ENCODE results near the gene HOXD13. TPM values are rescaled to one million over a fixed set of nuclear protein-coding genes. Genes with fewer than 3 reads are reported as not detected.

The HOXD13 gene
- total RNA-seq, 2 donors from 2014 or later = 0.32 to 0.77 TPM

GRCh38 chr2:176112375-176113302 lies 20.1 kb downstream of the HOXD13 start:
- H3K36me3 ChIP-seq = no peaks in the 10 kb centered on the region
- intact Hi-C loops (cut with DNase I) = no loop called here
- peaks cover 94% of the 10 kb centered on the region for H3K27me3 ChIP-seq
- no peaks in the 10 kb centered on the region for H3K9me3 ChIP-seq
- no peak overlapping the region for H3K4me3 ChIP-seq
- no peak for TF ChIP-seq CTCF (IDR thresholded peaks at IDR 0.05)
- no peak overlapping the region for H3K27ac ChIP-seq
- H3K9ac ChIP-seq (ENCODE audit: low read depth in 2 of 2, low read length in 2 of 2) = peak overlapping the region; percentile 12 to 53
- H3K4me1 ChIP-seq = no peaks in the 10 kb centered on the region
- no peak for DNase-seq

- H3K36me3 ChIP-seq = no peaks in the 10 kb centered on the region
- peak overlapping the region in 1 of 2 donors; percentile 38 for H3K9ac ChIP-seq (ENCODE audit: low read depth in 2 of 2, low read length in 2 of 2)
- no peak for TF ChIP-seq CTCF (IDR thresholded peaks at IDR 0.05)
- no peak overlapping the region for H3K27ac ChIP-seq
- DNase-seq = no peak
- no peaks in the 10 kb centered on the region for H3K9me3 ChIP-seq
- intact Hi-C loops (cut with DNase I) = no loop called here
- H3K4me3 ChIP-seq = no peak overlapping the region
- H3K27me3 ChIP-seq = peaks cover 84% of the 10 kb centered on the region
- no peaks in the 10 kb centered on the region for H3K4me1 ChIP-seq
Measured at GRCh38 chr2:176114120-176114929, 21.8 kb downstream of the HOXD13 start.

DNA sequence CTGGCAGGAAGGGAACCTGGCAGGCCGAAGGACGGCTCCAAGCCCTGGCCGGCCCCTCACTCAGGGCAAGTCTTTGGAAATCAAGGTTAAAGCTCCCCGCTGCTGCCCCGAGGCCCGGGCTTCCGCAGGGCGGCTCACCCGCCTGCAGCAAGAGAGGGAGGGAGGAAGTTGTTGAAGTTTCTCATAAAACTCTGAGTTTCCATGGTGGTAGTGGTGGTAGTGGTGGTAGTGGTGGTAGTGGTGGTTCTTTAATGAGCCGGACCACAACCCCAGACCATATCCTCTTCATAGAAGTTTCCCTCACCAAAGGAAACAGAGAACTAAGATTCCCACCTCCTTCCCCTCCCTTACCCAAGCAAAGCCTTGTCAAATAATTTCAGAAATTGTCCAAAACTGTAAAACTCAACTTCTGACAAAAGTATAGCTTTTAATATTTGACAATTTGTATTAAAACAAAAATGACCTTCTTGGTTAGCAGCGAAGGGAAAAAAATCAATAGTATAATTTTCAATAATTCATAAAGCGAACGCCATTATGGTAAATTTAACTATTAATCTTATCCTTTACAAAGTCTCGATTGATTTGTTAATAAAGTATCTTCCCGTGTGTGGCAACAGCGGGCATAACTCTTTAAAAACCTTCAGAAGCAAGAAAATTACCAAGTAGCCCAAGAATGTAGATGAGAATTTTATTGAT lies 22.6 kb downstream of the HOXD13 start:
- no peak for TF ChIP-seq CTCF (IDR thresholded peaks at IDR 0.05)
- no peak for DNase-seq
- Histone ChIP-seq H3K4me3 (no peak overlapping the region), H3K27ac (no peak overlapping the region), H3K9ac (ENCODE audit: low read depth in 2 of 2, low read length in 2 of 2) (no peak overlapping the region), H3K27me3 (peaks cover 80% of the 10 kb centered on the region), H3K9me3 (no peaks in the 10 kb centered on the region), H3K36me3 (no peaks in the 10 kb centered on the region), H3K4me1 (no peaks in the 10 kb centered on the region)
- intact Hi-C loops (cut with DNase I) = no loop called here

- intact Hi-C loops (cut with DNase I) = no loop called here
- Histone ChIP-seq H3K9me3 (no peaks in the 10 kb centered on the region), H3K4me3 (peak within 1 kb of the TSS; percentile 11), H3K9ac (ENCODE audit: low read depth in 2 of 2, low read length in 2 of 2) (peak within 1 kb of the TSS; percentile 51 to 64), H3K4me1 (no peaks in the 10 kb centered on the region), H3K36me3 (no peaks in the 10 kb centered on the region), H3K27me3 (peaks cover 81% of the 10 kb centered on the region), H3K27ac (no peak within 1 kb of the TSS)
- TF ChIP-seq CTCF (IDR thresholded peaks at IDR 0.05) = no peak
- DNase-seq = peak; percentile 48
Measured at GRCh38 chr2:176115883-176116813, 23.6 kb downstream of the HOXD13 start, which contains the start of gene HOXD10. Gene HOXD10 (plus strand): TSS chr2:176116778. CDS start chr2:176116834, 56 bp downstream.
